ENCODE data around the gene G3BP2.

DNA sequence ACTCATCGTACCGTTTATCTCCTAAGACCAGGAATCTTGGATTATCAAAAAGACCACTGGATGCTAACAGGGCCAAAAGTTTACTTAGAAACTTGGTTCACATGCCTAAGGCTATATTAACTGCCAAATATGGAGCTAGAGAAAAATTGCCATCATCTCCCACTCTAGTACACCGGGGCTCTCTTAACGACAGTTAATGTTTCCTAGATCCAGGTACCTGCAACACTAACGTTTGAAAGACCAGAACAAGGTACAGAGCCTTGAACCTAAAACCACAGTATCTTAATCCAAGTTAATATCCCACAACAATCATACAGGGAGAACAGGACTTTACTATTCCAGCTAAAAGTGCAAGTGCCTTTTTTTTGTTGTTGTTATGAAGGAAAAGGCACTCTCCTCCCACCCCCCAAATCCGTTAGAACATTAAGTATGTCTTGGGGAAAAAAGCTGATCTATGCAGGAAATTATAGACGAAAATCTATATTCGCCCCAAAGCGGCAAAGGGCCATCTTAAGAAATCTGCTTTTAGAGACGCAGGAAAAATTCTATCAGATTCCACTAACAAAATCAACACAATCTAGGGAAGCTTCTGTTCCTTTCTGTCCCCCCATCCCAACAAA, 1.3 kb downstream of the G3BP2 start:
- TF ChIP-seq, protein P1, sequence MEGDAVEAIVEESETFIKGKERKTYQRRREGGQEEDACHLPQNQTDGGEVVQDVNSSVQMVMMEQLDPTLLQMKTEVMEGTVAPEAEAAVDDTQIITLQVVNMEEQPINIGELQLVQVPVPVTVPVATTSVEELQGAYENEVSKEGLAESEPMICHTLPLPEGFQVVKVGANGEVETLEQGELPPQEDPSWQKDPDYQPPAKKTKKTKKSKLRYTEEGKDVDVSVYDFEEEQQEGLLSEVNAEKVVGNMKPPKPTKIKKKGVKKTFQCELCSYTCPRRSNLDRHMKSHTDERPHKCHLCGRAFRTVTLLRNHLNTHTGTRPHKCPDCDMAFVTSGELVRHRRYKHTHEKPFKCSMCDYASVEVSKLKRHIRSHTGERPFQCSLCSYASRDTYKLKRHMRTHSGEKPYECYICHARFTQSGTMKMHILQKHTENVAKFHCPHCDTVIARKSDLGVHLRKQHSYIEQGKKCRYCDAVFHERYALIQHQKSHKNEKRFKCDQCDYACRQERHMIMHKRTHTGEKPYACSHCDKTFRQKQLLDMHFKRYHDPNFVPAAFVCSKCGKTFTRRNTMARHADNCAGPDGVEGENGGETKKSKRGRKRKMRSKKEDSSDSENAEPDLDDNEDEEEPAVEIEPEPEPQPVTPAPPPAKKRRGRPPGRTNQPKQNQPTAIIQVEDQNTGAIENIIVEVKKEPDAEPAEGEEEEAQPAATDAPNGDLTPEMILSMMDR (conservative IDR thresholded peaks at IDR 0.05) = no peak
- TF ChIP-seq EZH2 (IDR thresholded peaks at IDR 0.05; ENCODE audit: low read depth) = no peak

All from PC-9 (cell line).